Measurements from ENCODE around the gene GALNT18. TPM values are rescaled to one million over a fixed set of nuclear protein-coding genes. Genes with fewer than 3 reads are reported as not detected.
A peak's percentile ranks its signal among the peaks of the same experiment; 100 is the strongest.

GALNT18 gene
- total and polyA plus RNA-seq, 9 donors = 3.0 to 13.2 (median 7.7) TPM

GRCh38 chr11:11537871-11538270 lies 83.9 kb downstream of the GALNT18 start:
- no peaks in the 10 kb centered on the region for H3K27me3 ChIP-seq
- intact Hi-C loops (cut with DNase I) = no loop called here
- DNase-seq = no peak
- no peak overlapping the region for H3K4me3 ChIP-seq
- H3K36me3 ChIP-seq = no peaks in the 10 kb centered on the region
- H3K27ac ChIP-seq = peak overlapping the region in 1 of 2 donors; percentile 45
- WGBS, 3 donors = 8 to 14% (median 12%) methylated on average over 5 of the region's 5 CpGs
- TF ChIP-seq POLR2A (IDR thresholded peaks at IDR 0.05) (no peak), CTCF (IDR thresholded peaks at IDR 0.05) (no peak), EP300 (IDR thresholded peaks at IDR 0.05) (no peak)
- H3K9me3 ChIP-seq = no peaks in the 10 kb centered on the region
- H3K4me1 ChIP-seq (ENCODE audit: insufficient read depth) = peaks cover 19% of the 10 kb centered on the region

GRCh38 chr11:11537372-11537771 lies 84.4 kb downstream of the GALNT18 start:
- Histone ChIP-seq H3K27me3 (no peaks in the 10 kb centered on the region), H3K4me3 (no peak overlapping the region), H3K36me3 (no peaks in the 10 kb centered on the region), H3K4me1 (ENCODE audit: insufficient read depth) (peaks cover 19% of the 10 kb centered on the region), H3K27ac (no peak overlapping the region), H3K9me3 (no peaks in the 10 kb centered on the region)
- intact Hi-C loops (cut with DNase I) = no loop called here
- no peak for TF ChIP-seq EP300 (IDR thresholded peaks at IDR 0.05)
- TF ChIP-seq CTCF (IDR thresholded peaks at IDR 0.05) = no peak
- TF ChIP-seq POLR2A (IDR thresholded peaks at IDR 0.05) = no peak
- 7 to 21% (median 16%) methylated on average over 2 of the region's 2 CpGs for WGBS, 3 donors
- DNase-seq = no peak

GRCh38 chr11:11536650-11537049 lies 85.2 kb downstream of the GALNT18 start:
- Histone ChIP-seq H3K27me3 (no peaks in the 10 kb centered on the region), H3K9me3 (no peaks in the 10 kb centered on the region), H3K27ac (no peak overlapping the region), H3K4me1 (ENCODE audit: insufficient read depth) (peaks cover 19% of the 10 kb centered on the region), H3K4me3 (no peak overlapping the region), H3K36me3 (no peaks in the 10 kb centered on the region)
- 79 to 85% (median 85%) methylated on average over 3 of the region's 3 CpGs for WGBS, 3 donors
- intact Hi-C loops (cut with DNase I) = no loop called here
- no peak for DNase-seq
- TF ChIP-seq CTCF (IDR thresholded peaks at IDR 0.05) (no peak), POLR2A (IDR thresholded peaks at IDR 0.05) (no peak), EP300 (IDR thresholded peaks at IDR 0.05) (no peak)

GRCh38 chr11:11535611-11536010 lies 86.2 kb downstream of the GALNT18 start:
- intact Hi-C loops (cut with DNase I) = no loop called here
- H3K9me3 ChIP-seq = no peaks in the 10 kb centered on the region
- H3K27me3 ChIP-seq = no peaks in the 10 kb centered on the region
- WGBS, 3 donors = 79 to 89% (median 87%) methylated on average over 6 of the region's 6 CpGs
- DNase-seq = no peak
- no peaks in the 10 kb centered on the region for H3K36me3 ChIP-seq
- H3K4me3 ChIP-seq = no peak overlapping the region
- H3K4me1 ChIP-seq (ENCODE audit: insufficient read depth) = peaks cover 19% of the 10 kb centered on the region
- no peak overlapping the region for H3K27ac ChIP-seq
- TF ChIP-seq EP300 (IDR thresholded peaks at IDR 0.05) = no peak
- TF ChIP-seq POLR2A (IDR thresholded peaks at IDR 0.05) = no peak
- TF ChIP-seq CTCF (IDR thresholded peaks at IDR 0.05) = no peak

All from ovary (tissue), 9 donors.